HG03108 (cell line): Measurements from ENCODE around the gene IGSF3.

ENCODE experiments used
- ATAC-seq: cut with Tn5 transposase; IDR thresholded peaks from one replicate; pipeline ENCODE4 v1.9.1; 2021; ENCODE audit warnings: moderate library complexity; ENCODE audit not compliant: unreplicated experiment

Gene IGSF3

GRCh38 chr1:116532671-116533428, 134.7 kb downstream of the IGSF3 start:
- ATAC-seq = no peak

DNA sequence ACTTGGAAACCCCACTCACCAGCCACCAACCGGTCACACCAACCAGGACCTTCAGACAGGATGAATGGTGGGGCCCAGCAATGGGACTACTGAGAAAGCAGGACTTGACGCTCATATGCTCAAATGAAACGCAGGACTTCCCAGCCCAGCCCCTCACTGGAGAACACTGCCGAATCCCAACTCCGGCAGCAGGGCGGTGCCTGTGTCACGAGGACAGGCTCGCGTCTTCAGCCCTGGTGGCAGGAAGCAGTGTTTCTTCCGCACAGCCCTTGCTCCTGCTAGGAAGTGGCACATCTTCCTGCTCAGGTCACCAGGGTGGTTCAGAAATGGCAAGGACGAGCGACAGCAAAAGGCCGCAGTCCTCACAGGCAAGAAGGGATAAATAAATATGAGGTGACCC, 135.6 kb downstream of the IGSF3 start:
- ATAC-seq = no peak

- no peak for ATAC-seq
Observed at GRCh38 chr1:116529681-116530080, 137.9 kb downstream of the IGSF3 start.

- no peak for ATAC-seq
Observed at GRCh38 chr1:116529199-116529631, 138.3 kb downstream of the IGSF3 start.

DNA sequence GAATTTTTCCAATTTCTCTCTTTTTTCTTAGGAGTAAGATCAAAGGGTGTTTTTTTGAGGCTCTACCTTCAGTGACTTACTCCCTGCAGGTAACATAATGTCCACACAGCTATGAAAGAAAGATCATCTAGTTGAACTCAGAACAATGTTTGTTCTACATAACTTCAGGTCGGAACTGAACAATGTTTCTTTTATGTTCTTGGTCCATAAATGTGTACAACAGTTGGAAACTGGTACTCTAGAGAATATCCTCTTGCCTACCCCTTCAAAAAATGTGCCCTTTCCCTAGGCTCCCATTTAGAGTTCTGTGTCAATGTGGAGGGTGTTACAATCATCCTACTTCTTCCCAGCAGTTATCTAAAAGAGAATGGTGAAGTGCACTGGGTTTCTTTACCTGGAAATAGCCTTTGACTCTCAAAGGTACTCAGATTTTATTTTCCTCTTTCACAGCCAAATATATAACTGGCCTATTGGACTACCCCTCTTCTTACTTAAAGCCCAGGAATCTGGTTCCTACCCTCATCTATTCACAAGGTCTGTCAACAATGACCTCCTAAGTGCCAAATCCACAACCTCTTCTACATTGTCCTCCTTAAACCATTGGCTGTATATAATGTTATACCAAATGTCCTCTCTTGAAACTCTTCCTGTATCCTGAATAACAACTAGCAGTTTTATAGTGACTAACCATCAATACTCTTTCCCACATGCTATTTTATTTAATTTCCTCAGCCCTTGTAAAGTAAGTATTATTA, 139.0 kb downstream of the IGSF3 start:
- ATAC-seq = no peak

GRCh38 chr1:116525440-116525839, 142.1 kb downstream of the IGSF3 start:
- ATAC-seq = no peak
